GM19099 (cell line): ENCODE data around the gene ALDH3A2.

Experiments
- POLR2A ChIP-seq: IDR thresholded peaks from 3 replicates; pipeline ENCODE4 v1.6.1; 2011; ENCODE audit warnings: low read depth; ENCODE audit not compliant: insufficient read length; ENCODE audit errors: extremely low read depth

The ALDH3A2 gene

GRCh38 chr17:19646788-19647696 is 1.5 kb upstream of the ALDH3A2 start:
- no peak for TF ChIP-seq POLR2A

- TF ChIP-seq POLR2A, result no peak
Observed at GRCh38 chr17:19647697-19648474, 665 bp upstream of the ALDH3A2 start.

DNA sequence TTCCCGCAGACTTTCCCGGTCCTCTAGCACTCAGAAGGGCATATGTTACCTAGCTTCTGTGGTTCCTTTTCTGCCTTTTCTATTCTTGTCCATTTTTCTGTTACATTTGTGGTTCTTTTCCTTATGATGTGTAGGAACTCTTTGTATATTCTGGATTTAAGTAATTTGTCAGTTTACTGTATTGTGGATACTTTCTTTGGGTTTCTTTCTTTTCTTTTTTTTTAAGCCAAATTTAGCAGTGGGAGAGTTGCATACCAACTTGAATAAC is 657 bp downstream of the ALDH3A2 start:
- TF ChIP-seq POLR2A, result no peak

GRCh38 chr17:19650826-19651225 is 2.3 kb downstream of the ALDH3A2 start:
- no peak for TF ChIP-seq POLR2A

GRCh38 chr17:19651451-19652238 is 3.1 kb downstream of the ALDH3A2 start:
- no peak for TF ChIP-seq POLR2A

- no peak for TF ChIP-seq POLR2A
Observed at GRCh38 chr17:19652595-19652994, 4.0 kb downstream of the ALDH3A2 start.

DNA sequence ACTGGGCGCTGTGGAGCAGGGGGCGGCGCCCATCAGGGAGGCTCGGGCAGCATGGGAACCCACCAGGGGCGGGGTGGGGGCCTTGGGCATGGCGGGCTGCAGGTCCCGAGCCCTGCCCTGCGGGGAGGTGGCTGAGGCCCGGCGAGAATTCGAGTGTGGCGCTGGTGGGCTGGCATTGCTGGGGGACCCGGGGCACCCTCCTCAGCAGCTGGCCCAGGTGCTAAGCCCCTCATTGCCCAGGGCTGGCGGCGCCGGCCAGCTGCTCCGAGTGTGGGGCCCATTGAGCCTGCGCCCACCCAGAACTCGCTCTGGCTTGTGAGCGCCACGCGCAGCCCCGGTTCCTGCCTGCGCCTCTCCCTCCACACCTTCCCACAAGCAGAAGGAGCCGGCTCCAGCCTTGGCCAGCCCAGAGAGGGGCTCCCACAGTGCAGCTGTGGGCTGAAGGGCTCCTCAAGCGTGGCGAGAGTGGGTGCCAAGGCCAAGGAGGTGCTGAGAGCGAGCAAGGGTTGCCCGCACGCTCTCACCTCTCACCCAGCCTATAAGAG is 5.9 kb downstream of the ALDH3A2 start:
- TF ChIP-seq POLR2A, result no peak

DNA sequence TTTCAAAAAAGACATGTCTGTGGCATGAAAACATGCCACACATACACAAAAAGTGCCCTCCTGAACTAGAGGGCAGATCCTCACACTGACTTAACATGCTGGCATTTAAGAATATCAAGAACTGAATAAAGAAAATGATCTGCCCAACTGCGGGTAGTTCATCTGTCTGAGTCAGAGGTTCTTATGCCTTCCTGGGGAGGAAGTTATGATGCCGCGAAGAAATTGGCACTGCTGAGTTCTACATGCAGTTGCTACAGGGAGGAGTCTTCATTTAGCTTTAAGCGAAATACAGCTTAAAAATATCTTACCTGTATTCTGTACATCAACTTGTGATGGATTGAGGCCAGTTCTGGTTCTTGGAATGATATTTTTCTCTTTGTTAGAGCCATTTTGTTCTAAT is 6.3 kb downstream of the ALDH3A2 start:
- no peak for TF ChIP-seq POLR2A

GRCh38 chr17:19656336-19656735 is 7.8 kb downstream of the ALDH3A2 start:
- TF ChIP-seq POLR2A, result no peak

- no peak for TF ChIP-seq POLR2A
Observed at GRCh38 chr17:19656851-19657581, 8.5 kb downstream of the ALDH3A2 start.

GRCh38 chr17:19659366-19660177 is 11.0 kb downstream of the ALDH3A2 start:
- no peak for TF ChIP-seq POLR2A

DNA sequence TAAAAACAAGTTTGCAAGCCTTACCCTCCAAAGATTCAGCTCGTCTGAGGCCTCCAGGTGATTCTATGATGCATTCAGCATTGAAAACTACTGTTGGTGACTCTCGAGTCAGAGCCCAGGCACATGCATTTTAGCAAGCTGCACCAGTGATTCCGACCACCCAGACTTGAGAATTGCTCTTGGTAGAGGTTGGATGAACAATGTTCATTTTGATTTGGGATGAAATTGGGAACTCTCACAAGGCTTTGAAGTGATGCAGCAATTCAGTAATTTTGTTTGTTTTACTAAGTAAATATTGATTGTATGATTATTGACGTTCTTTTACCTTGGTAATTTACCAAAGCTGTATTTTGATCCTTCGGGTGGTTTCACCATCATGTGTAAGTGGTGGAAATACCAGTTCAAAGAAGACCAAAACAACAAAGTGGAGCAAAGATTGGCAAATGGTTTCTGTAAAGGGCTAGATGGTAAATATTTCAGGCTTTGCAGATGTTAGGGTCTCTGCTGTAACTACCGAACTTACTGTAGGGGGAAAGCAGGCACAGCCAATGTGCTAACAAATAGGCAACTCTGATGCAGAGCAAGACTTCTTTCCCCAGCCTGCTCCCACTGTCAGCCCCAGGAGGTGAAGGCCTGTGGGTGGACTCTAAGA is 11.8 kb downstream of the ALDH3A2 start:
- no peak for TF ChIP-seq POLR2A

- TF ChIP-seq POLR2A, result no peak
Observed at GRCh38 chr17:19661121-19661520, 12.6 kb downstream of the ALDH3A2 start.
